Activated T-helper 17 cell treated with anti-CD3 and anti-CD28 coated beads, Interleukin-2, amount 50 U/mL, for 72 hours (primary cell): Measurements from ENCODE around the gene NECAB3. TPM values are rescaled to one million over a fixed set of nuclear protein-coding genes. Genes with fewer than 3 reads are reported as not detected.
A peak's percentile ranks its signal among the peaks of the same experiment; 100 is the strongest.

Source experiments
- ATAC-seq: fragments of 150-1000 bp; cut with Tn5 transposase; replicated peaks from 2 replicates; pipeline ENCODE4 v1.10.0; 2021; ENCODE audit warnings: mild to moderate bottlenecking, moderate library complexity
- H3K27ac Mint-ChIP-seq: one replicate; pipeline ENCODE4 v1.8.0; 2022; ENCODE audit warnings: mixed read lengths
- H3K27me3 Mint-ChIP-seq: one replicate; pipeline ENCODE4 v1.8.0; 2022; ENCODE audit warnings: mixed read lengths
- H3K36me3 Mint-ChIP-seq: one replicate; pipeline ENCODE4 v1.8.0; 2022; ENCODE audit warnings: low read depth, mild to moderate bottlenecking, mixed read lengths
- H3K4me1 Mint-ChIP-seq: one replicate; pipeline ENCODE4 v1.8.0; 2022; ENCODE audit warnings: mixed read lengths
- H3K4me3 Mint-ChIP-seq: one replicate; pipeline ENCODE4 v1.8.0; 2022; ENCODE audit warnings: mild to moderate bottlenecking, mixed read lengths
- H3K9me3 Mint-ChIP-seq: one replicate; pipeline ENCODE4 v1.8.0; 2022; ENCODE audit warnings: mixed read lengths
- total RNA-seq, 2 donors: library from RNA; stranded (reverse); gene quantifications; one replicate each; pipeline ENCODE4 v1.2.3, GENCODE V29; 2022

The NECAB3 gene
- total RNA-seq, 2 donors from 2014 or later, result 20.8 to 26.5 TPM

DNA sequence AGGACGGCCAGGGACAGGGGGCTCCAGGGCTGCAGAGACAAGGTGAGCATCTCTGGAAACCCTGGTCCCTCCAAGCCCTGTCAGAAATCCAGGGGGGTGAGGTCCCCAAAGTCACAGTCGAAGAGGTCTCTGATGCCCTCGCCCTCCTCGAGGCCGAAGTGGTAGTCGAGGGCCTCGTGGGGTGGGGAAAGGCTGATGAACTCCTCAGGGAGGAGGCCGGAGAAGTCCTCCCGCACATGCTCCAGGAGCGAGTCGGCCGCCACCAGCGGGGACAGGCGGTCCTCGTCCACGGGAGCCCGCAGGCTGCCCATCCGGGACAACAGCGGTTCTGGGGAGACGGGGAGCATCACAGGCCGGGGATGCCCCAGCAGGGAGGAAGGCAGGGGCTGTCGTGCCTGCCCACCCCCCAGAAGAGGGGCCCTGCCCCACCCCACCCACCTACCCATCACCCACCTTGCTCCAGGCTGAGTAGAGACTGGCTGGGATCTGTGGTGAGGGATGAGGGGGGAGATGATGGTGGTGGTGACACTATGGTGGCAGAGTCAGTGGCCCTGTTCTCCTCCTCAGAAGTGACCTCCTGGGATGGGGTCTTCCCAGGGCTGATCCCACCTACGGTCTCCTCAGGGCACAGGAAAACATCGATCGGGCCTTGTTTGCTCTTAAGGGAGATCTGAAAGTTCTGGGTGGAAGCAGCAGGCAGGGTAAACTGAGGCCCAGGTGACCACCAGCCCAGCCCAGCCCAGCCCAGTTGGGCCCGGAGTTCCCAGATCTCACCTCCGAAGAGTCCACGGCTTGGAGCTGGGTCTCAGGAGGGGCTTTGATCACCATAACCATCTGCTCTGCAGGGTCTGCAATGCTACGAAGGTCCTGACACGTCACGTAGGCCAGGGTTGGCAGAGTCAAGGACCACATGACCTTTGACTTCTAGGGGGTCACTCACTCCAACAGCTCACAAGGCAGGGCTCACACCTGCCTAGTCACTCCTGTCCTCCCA, 2.7 kb upstream of the NECAB3 start:
- Mint-ChIP-seq H3K9me3 (no peaks in the 10 kb centered on the region), H3K4me1 (peaks cover 26% of the 10 kb centered on the region), H3K27ac (no peak overlapping the region), H3K4me3 (no peak overlapping the region), H3K36me3 (peaks cover 42% of the 10 kb centered on the region), H3K27me3 (no peaks in the 10 kb centered on the region)
- no peak for ATAC-seq

DNA sequence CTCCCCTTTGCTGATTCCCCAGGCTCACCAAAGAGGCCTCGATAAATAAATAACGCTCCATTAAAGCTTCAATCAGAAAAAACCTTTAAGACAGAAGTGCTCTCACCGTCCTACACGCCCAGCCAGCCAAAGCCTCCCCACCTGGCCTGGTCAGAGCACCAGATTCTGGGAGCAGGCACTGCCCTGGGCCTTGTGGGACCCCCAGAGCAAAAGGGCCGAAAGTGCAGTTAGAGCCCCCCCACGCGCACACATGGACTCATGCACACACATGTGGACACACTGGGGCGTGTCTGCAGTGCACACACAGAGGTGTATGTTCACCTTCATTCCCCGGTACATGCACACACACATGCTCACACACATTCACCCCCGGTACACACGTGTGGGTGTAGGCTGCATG, 1.9 kb upstream of the NECAB3 start:
- no peak for ATAC-seq
- Mint-ChIP-seq H3K4me3 (no peak overlapping the region), H3K4me1 (peaks cover 19% of the 10 kb centered on the region), H3K9me3 (no peaks in the 10 kb centered on the region), H3K36me3 (peaks cover 42% of the 10 kb centered on the region), H3K27me3 (no peaks in the 10 kb centered on the region), H3K27ac (no peak overlapping the region)

GRCh38 chr20:33675136-33675959, 1.1 kb upstream of the NECAB3 start:
- Mint-ChIP-seq H3K9me3 (no peaks in the 10 kb centered on the region), H3K36me3 (peaks cover 35% of the 10 kb centered on the region), H3K4me1 (peaks cover 13% of the 10 kb centered on the region), H3K27me3 (no peaks in the 10 kb centered on the region), H3K27ac (peak overlapping the region; percentile 31), H3K4me3 (peak overlapping the region; percentile 66)
- no peak for ATAC-seq

GRCh38 chr20:33673410-33674293, 576 bp downstream of the NECAB3 start:
- peak overlapping the region; percentile 63 for H3K27ac Mint-ChIP-seq
- ATAC-seq, result peak; percentile 70
- no peaks in the 10 kb centered on the region for H3K9me3 Mint-ChIP-seq
- peaks cover 12% of the 10 kb centered on the region for H3K4me1 Mint-ChIP-seq
- H3K36me3 Mint-ChIP-seq, result peaks cover 23% of the 10 kb centered on the region
- peak overlapping the region; percentile 77 for H3K4me3 Mint-ChIP-seq
- no peaks in the 10 kb centered on the region for H3K27me3 Mint-ChIP-seq

GRCh38 chr20:33673114-33673409, 1.2 kb downstream of the NECAB3 start:
- Mint-ChIP-seq H3K4me3 (peak overlapping the region; percentile 77), H3K4me1 (peaks cover 11% of the 10 kb centered on the region), H3K27me3 (no peaks in the 10 kb centered on the region), H3K36me3 (peaks cover 17% of the 10 kb centered on the region), H3K27ac (peak overlapping the region; percentile 63), H3K9me3 (no peaks in the 10 kb centered on the region)
- no peak for ATAC-seq

- H3K9me3 Mint-ChIP-seq, result no peaks in the 10 kb centered on the region
- ATAC-seq, result no peak
- H3K4me1 Mint-ChIP-seq, result peaks cover 11% of the 10 kb centered on the region
- peak overlapping the region; percentile 77 for H3K4me3 Mint-ChIP-seq
- peaks cover 12% of the 10 kb centered on the region for H3K36me3 Mint-ChIP-seq
- H3K27ac Mint-ChIP-seq, result peak overlapping the region; percentile 64
- no peaks in the 10 kb centered on the region for H3K27me3 Mint-ChIP-seq
Measured at GRCh38 chr20:33672426-33673113, 1.7 kb downstream of the NECAB3 start.

DNA sequence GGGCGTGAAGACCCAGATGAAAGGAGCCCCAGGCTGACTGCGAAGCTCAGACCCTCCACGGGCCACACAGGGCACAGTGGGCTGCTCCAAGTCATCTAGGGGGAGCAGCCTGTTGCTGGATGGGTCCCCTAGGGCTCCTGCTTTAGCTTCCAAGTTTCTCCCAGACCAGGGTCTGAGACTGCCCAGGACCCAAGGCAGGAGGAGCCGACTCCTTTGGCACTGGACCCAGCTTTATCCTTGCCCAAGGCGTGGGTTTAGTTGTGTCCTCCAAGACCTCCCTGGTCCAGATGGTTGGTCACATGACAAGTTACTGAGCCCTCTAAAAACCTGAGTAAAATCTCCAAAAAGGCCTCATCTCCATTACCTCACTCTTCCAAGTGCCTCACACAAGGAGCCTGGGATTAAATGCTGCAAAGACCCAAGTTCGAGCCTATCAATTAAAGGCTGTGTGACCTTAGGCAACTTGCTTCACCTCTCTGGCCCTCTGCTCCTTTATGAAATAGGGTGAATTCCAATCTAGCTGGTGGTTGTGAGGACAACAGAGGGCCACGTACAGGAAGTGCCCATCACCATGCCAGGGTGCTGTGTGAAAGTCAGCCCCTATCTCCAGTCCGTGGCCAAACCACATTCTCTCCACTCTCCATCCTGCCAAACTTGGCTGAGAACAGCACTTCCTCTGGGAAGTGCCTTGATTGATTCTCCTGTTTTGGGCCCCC, 2.5 kb downstream of the NECAB3 start:
- Mint-ChIP-seq H3K4me1 (peaks cover 11% of the 10 kb centered on the region), H3K9me3 (no peaks in the 10 kb centered on the region), H3K27me3 (no peaks in the 10 kb centered on the region), H3K4me3 (no peak overlapping the region), H3K36me3 (peaks cover 9% of the 10 kb centered on the region), H3K27ac (peak overlapping the region; percentile 64)
- ATAC-seq, result no peak

DNA sequence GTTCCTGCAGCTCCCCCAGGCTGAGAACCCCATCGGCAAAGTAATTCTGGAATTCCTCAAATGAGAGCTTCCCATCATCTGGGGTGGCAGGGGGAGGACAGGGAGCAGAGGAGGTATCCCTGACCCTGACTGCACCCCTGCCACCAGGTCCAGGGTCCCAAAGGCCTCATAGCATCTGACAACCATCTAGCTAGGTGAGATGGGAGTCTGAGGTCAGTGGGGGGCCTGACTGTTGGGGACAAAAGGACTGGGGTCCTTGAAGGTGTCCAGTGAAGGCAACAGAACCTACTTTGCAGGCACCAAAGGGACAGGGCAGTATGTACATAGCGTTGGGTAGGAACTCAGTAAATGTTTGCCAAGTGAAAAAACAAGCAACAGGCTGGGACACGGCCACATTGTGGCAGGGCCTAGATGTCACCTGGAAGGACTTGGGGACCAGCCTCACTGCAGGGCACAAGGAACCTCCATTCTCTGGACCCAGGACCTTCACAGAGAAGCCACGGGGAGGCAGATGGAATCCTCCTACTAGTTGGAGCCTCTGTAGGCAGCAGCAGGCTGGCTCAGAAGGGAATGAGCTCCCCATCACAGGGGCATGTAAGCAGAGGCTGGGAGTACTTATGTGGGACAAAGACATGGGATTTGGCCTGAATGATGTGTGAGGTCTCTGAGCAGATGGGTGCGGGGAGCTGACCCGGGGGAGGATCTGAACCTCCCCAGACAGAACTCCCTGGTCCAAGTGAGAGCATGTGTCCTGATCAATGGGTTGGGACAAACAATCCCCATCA, 3.3 kb downstream of the NECAB3 start:
- Mint-ChIP-seq H3K27me3 (no peaks in the 10 kb centered on the region), H3K4me3 (no peak overlapping the region), H3K27ac (peak overlapping the region; percentile 28), H3K9me3 (no peaks in the 10 kb centered on the region), H3K36me3 (peaks cover 6% of the 10 kb centered on the region), H3K4me1 (peaks cover 15% of the 10 kb centered on the region)
- no peak for ATAC-seq

- Mint-ChIP-seq H3K36me3 (peaks cover 6% of the 10 kb centered on the region), H3K9me3 (no peaks in the 10 kb centered on the region), H3K4me1 (peaks cover 14% of the 10 kb centered on the region), H3K4me3 (no peak overlapping the region), H3K27me3 (no peaks in the 10 kb centered on the region), H3K27ac (peak overlapping the region; percentile 32)
- no peak for ATAC-seq
Measured at GRCh38 chr20:33669873-33670640, 4.2 kb downstream of the NECAB3 start.

DNA sequence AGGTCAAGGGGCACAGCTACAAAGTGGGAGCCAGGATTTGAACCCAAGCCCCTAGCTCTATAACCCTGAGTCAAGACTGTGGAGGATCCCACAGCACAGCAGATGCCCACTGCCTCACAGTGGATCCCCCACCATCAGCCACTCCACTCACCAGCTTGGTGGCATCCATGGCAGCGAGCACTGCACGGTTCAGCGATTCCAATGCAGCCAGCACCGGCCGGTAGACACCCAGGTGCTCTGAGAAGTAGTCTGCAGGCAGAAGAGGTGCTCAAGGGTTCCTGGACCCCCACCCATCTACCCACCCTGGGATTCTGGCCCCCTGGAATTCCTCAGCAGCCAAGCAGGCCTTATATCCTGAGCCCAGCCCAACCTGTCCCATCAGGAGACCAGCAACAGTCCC, 5.0 kb downstream of the NECAB3 start:
- no peaks in the 10 kb centered on the region for H3K9me3 Mint-ChIP-seq
- H3K36me3 Mint-ChIP-seq, result peaks cover 6% of the 10 kb centered on the region
- no peak overlapping the region for H3K27ac Mint-ChIP-seq
- H3K4me1 Mint-ChIP-seq, result peaks cover 19% of the 10 kb centered on the region
- peak overlapping the region; percentile 96 for H3K4me3 Mint-ChIP-seq
- no peaks in the 10 kb centered on the region for H3K27me3 Mint-ChIP-seq
- no peak for ATAC-seq

DNA sequence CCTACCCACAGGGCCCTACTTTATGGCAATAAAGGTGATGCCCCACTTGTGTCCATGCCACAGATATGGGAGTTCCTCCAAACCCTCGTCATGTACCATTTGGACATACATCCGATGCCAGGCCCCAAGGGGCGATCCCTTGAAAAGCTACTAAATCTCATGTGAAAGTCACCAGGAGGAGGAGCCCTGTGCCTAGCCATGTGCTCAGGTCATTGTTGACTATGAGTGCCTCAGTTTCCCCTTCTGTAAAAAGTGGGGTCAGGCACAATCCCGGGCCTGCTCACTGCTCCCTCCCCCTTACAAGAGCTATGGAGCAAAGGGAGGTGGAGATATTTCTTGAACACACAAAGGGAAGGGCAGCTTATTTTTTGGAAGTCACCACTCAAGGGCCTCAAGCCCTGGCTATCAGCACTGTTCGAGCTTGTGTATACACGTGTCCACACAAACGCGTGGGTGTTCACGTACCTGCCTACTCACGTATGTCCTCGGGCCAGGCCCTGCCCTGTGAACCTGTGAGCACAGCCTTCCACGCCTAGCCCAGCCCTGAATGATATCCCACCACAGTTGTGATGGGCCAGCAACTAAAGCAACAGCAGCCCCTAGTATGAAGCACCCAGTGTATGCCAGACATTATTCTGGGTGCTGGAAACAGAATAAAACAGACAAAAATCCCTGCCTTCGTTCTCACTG, 5.6 kb downstream of the NECAB3 start:
- H3K27me3 Mint-ChIP-seq, result no peaks in the 10 kb centered on the region
- peaks cover 6% of the 10 kb centered on the region for H3K36me3 Mint-ChIP-seq
- peak overlapping the region; percentile 96 for H3K4me3 Mint-ChIP-seq
- no peaks in the 10 kb centered on the region for H3K9me3 Mint-ChIP-seq
- H3K4me1 Mint-ChIP-seq, result peaks cover 21% of the 10 kb centered on the region
- no peak overlapping the region for H3K27ac Mint-ChIP-seq
- ATAC-seq, result no peak
